H1 (cell line): ENCODE results near the gene CACNA2D3. TPM values are rescaled to one million over a fixed set of nuclear protein-coding genes. Genes with fewer than 3 reads are reported as not detected.

Experiments
- CTCF ChIA-PET: fragments of 300-600 bp; sonication (Branson Sonifier 250); formaldehyde crosslinking; loops from one replicate; lab custom pipeline; 2021; ENCODE audit not compliant: partially characterized antibody; lab: Charles Lee
- POLR2A ChIA-PET: fragments of 300-600 bp; sonication (Branson Sonifier 250); formaldehyde crosslinking; loops from one replicate; lab custom pipeline; 2021; ENCODE audit warnings: inconsistent platforms; ENCODE audit not compliant: partially characterized antibody; lab: Charles Lee
- DNase-seq, 2 experiments: peaks; one replicate each; pipeline versions ENCODE4 v3.0.0 to v3.0.0-alpha.2; 2010 to 2022; ENCODE audit warnings: low spot score in 2 of 2, low read depth in 1 of 2, mixed read lengths in 1 of 2
- FAIRE-seq: peaks from 2 replicates; lab custom pipeline; 2011; peaks lifted over from hg19 to GRCh38; lab: Jason Lieb, UNC
- H2AFZ ChIP-seq: 2 replicates; pipeline ENCODE4 v1.8.1; 2012; ENCODE audit warnings: low read length, inconsistent platforms
- H2AK5ac ChIP-seq: 2 replicates; pipeline ENCODE4 v1.6.1; 2013; ENCODE audit warnings: low read depth, low read length
- H2BK120ac ChIP-seq: replicated peaks from 2 replicates; pipeline ENCODE3; 2013; ENCODE audit warnings: low read depth, low read length, inconsistent platforms
- H2BK12ac ChIP-seq: 2 replicates; pipeline ENCODE4 v1.6.1; 2013; ENCODE audit warnings: low read depth, low read length
- H2BK15ac ChIP-seq: 2 replicates; pipeline ENCODE4 v1.6.1; 2013; ENCODE audit warnings: low read length
- H2BK20ac ChIP-seq: 2 replicates; pipeline ENCODE4 v1.6.1; 2013; ENCODE audit warnings: low read length
- H2BK5ac ChIP-seq: 2 replicates; pipeline ENCODE4 v1.6.1; 2013; ENCODE audit warnings: low read depth, low read length
- H3K14ac ChIP-seq: 2 replicates; pipeline ENCODE4 v1.6.1; 2013; ENCODE audit warnings: inconsistent platforms; ENCODE audit not compliant: insufficient read length
- H3K18ac ChIP-seq: 2 replicates; pipeline ENCODE4 v1.6.1; 2013; ENCODE audit warnings: low read length; ENCODE audit errors: extremely low read depth
- H3K23ac ChIP-seq: 2 replicates; pipeline ENCODE4 v1.6.1; 2013; ENCODE audit warnings: inconsistent platforms; ENCODE audit not compliant: insufficient read length
- H3K23me2 ChIP-seq: 2 replicates; pipeline ENCODE4 v1.6.1; 2013; ENCODE audit warnings: low read depth, low read length
- H3K27ac ChIP-seq: 2 replicates; pipeline ENCODE4 v1.6.1; 2011; ENCODE audit warnings: low read depth, low read length, inconsistent platforms
- H3K27me3 ChIP-seq, 4 experiments: replicated peaks in 1 of 4; 1 replicate in 1 of 4; 2 replicates in 3 of 4; pipeline versions ENCODE4 v1.6.1 to v1.8.1; 2011 to 2013; ENCODE audit warnings: low read length in 3 of 4, mild to moderate bottlenecking in 3 of 4, inconsistent platforms in 2 of 4, mixed read lengths in 2 of 4, moderate library complexity in 1 of 4; ENCODE audit not compliant: control insufficient read depth in 3 of 4, insufficient read depth in 3 of 4; ENCODE audit errors: extremely low read depth in 1 of 4
- H3K36me3 ChIP-seq, 4 experiments: 2 replicates each; pipeline versions ENCODE4 v1.6.1 to v1.8.1; 2011 to 2013; ENCODE audit warnings: mild to moderate bottlenecking in 4 of 4, low read length in 3 of 4, moderate library complexity in 2 of 4, control low read depth in 1 of 4, inconsistent platforms in 1 of 4; ENCODE audit not compliant: insufficient read depth in 4 of 4, control insufficient read depth in 2 of 4
- H3K4ac ChIP-seq: replicated peaks from 2 replicates; pipeline ENCODE3; 2013; ENCODE audit warnings: low read length, low read depth, mixed read lengths, inconsistent platforms; ENCODE audit not compliant: insufficient read length
- H3K4me1 ChIP-seq, 4 experiments: replicated peaks in 1 of 4; 1 replicate in 1 of 4; 2 replicates in 3 of 4; pipeline versions ENCODE4 v1.6.1 to v1.8.1; 2011 to 2013; ENCODE audit warnings: low read length in 3 of 4, inconsistent platforms in 2 of 4, mixed read lengths in 1 of 4; ENCODE audit not compliant: insufficient read depth in 4 of 4, control insufficient read depth in 3 of 4
- H3K4me2 ChIP-seq, 2 experiments: 2 replicates each; pipeline versions ENCODE4 v1.6.1 to v1.8.1; 2011 to 2013; ENCODE audit warnings: low read depth in 2 of 2, low read length in 2 of 2, control low read depth in 1 of 2, inconsistent platforms in 1 of 2, mild to moderate bottlenecking in 1 of 2; ENCODE audit not compliant: insufficient read depth in 1 of 2
- H3K4me3 ChIP-seq, 4 experiments: fragments of 200-600, 300-600 bp in 1 of 4; sonication (generic), shearing (Covaris generic), sonication (Bioruptor Twin) in 1 of 4; 2 replicates each; pipeline versions ENCODE4 v1.5.1 to v1.8.1; 2011 to 2016; ENCODE audit warnings: low read length in 4 of 4, low read depth in 3 of 4, control low read depth in 2 of 4, inconsistent platforms in 2 of 4, mild to moderate bottlenecking in 2 of 4, mixed read lengths in 1 of 4, moderate library complexity in 1 of 4; ENCODE audit not compliant: insufficient read depth in 2 of 4; ENCODE audit errors: extremely low read depth in 1 of 4
- H3K56ac ChIP-seq: replicated peaks from 2 replicates; pipeline ENCODE3; 2013; ENCODE audit warnings: low read depth, mild to moderate bottlenecking, mixed read lengths, low read length, inconsistent platforms; ENCODE audit not compliant: insufficient read length
- H3K79me1 ChIP-seq: 2 replicates; pipeline ENCODE4 v1.6.1; 2013; ENCODE audit warnings: low read depth, low read length, control low read depth
- H3K79me2 ChIP-seq, 2 experiments: 2 replicates each; pipeline versions ENCODE4 v1.6.1 to v1.8.1; 2012 to 2013; ENCODE audit warnings: low read length in 2 of 2, mild to moderate bottlenecking in 2 of 2, inconsistent platforms in 1 of 2; ENCODE audit not compliant: insufficient read depth in 2 of 2, control insufficient read depth in 1 of 2
- H3K9ac ChIP-seq, 4 experiments: replicated peaks in 1 of 4; 1 replicate in 1 of 4; 2 replicates in 3 of 4; pipeline versions ENCODE4 v1.6.1 to v1.8.1; 2011 to 2013; ENCODE audit warnings: low read depth in 3 of 4, low read length in 3 of 4, control low read depth in 2 of 4, mild to moderate bottlenecking in 2 of 4, moderate library complexity in 2 of 4, inconsistent platforms in 1 of 4; ENCODE audit errors: extremely low read depth in 1 of 4
- H3K9me3 ChIP-seq, 2 experiments: 2 replicates each; pipeline versions ENCODE4 v1.6.1 to v1.8.1; 2012 to 2013; ENCODE audit warnings: mild to moderate bottlenecking in 2 of 2, moderate library complexity in 2 of 2, control low read depth in 1 of 2, inconsistent platforms in 1 of 2, low read depth in 1 of 2, low read length in 1 of 2, mixed read lengths in 1 of 2; ENCODE audit not compliant: insufficient read depth in 2 of 2
- H4K20me1 ChIP-seq, 2 experiments: replicated peaks in 1 of 2; 2 replicates each; pipeline versions ENCODE3 to v1.8.1; 2011 to 2013; ENCODE audit warnings: inconsistent platforms in 2 of 2, low read length in 2 of 2, mild to moderate bottlenecking in 1 of 2; ENCODE audit not compliant: insufficient read depth in 2 of 2, control insufficient read depth in 1 of 2
- H4K5ac ChIP-seq: 2 replicates; pipeline ENCODE4 v1.6.1; 2013; ENCODE audit warnings: low read length, low read depth, mixed read lengths, inconsistent platforms; ENCODE audit not compliant: insufficient read length
- H4K8ac ChIP-seq: 2 replicates; pipeline ENCODE4 v1.8.0; 2013; ENCODE audit warnings: mild to moderate bottlenecking, moderate library complexity, low read length, inconsistent platforms; ENCODE audit not compliant: insufficient read depth; ENCODE audit errors: extremely low read depth
- H4K91ac ChIP-seq: replicated peaks from 2 replicates; pipeline ENCODE3; 2013; ENCODE audit warnings: low read length, mixed read lengths, inconsistent platforms; ENCODE audit not compliant: insufficient read length
- ASH2L ChIP-seq: fragments of 200-600, 300-600 bp; sonication (generic); IDR thresholded peaks from one replicate; pipeline ENCODE4 v1.7.1; 2017; ENCODE audit warnings: low read length
- CTCF ChIP-seq, 3 experiments: IDR thresholded peaks; 1 replicate in 2 of 3; 2 replicates in 1 of 3; pipeline versions ENCODE4 v1.5.1 to v1.6.1; 2011; ENCODE audit warnings: low read length in 3 of 3, mild to moderate bottlenecking in 3 of 3, inconsistent platforms in 2 of 3, low read depth in 1 of 3, moderate library complexity in 1 of 3; ENCODE audit not compliant: insufficient read depth in 1 of 3; ENCODE audit errors: control extremely low read depth in 1 of 3
- RAD21 ChIP-seq, 2 experiments: IDR thresholded peaks in 1 of 2; conservative IDR thresholded peaks in 1 of 2; 2 replicates each; pipeline ENCODE4 v1.6.1; 2011; ENCODE audit warnings: low read depth in 2 of 2, low read length in 2 of 2, improper control_type of control experiment in 1 of 2, inconsistent platforms in 1 of 2, mild to moderate bottlenecking in 1 of 2, moderate library complexity in 1 of 2
- TEAD4 ChIP-seq: IDR thresholded peaks from 2 replicates; pipeline ENCODE4 v1.6.1; 2012; ENCODE audit warnings: low read depth, low read length, inconsistent platforms, mixed read lengths
- WGBS, 2 experiments: shearing (Covaris generic) in 1 of 2; methylation state at CpG; one replicate each; pipeline versions ENCODE4 v1.1.6 to v1.1.7; 2013 to 2015; ENCODE audit warnings: low lambda C conversion rate in 2 of 2, mixed read lengths in 2 of 2, inconsistent platforms in 1 of 2, low coverage in 1 of 2, missing lambda C conversion rate in 1 of 2; ENCODE audit not compliant: insufficient replicate concordance in 2 of 2, insufficient coverage in 1 of 2, insufficient read length in 1 of 2; ENCODE audit errors: extremely low coverage in 1 of 2, missing lambda C conversion rate in 1 of 2; 5-methylcytosine and 5-hydroxymethylcytosine counted together
- polyA plus RNA-seq, 7 experiments: library from polyadenylated mRNA; depleted of rRNA in 3 of 7; stranded (reverse) in 5 of 7; unstranded in 2 of 7; fragments of >200 nt in 5 of 7; fragments of 200-250 nt in 2 of 7; gene quantifications; 1 replicate in 5 of 7; 2 replicates in 1 of 7; 4 replicates in 1 of 7; pipeline versions ENCODE4 v1.2.1 to v1.2.3, GENCODE V29; 2011 to 2013; ENCODE audit warnings: missing spikeins in 2 of 7, mixed read lengths in 2 of 7
- total RNA-seq: library from RNA; stranded (reverse); fragmentation: NEBNext Ultra II Directional; extraction: Animal tissue kit (Norgen Biotek cat#: 25700); gene quantifications from 2 replicates; pipeline ENCODE4 v1.2.1, GENCODE V29; 2021

CACNA2D3 gene
- total and polyA plus RNA-seq, 2 of the 8 experiments (the other 6 are each of a cell fraction or from before 2014, with no cell fraction given) = 1.5 to 1.8 TPM

GRCh38 chr3:54433846-54434245 lies 311.5 kb downstream of the CACNA2D3 start:
- Histone ChIP-seq H3K79me2 (no peaks in the 10 kb centered on the region), H2BK12ac (no peak overlapping the region), H3K9ac (no peak overlapping the region), H3K36me3 (no peaks in the 10 kb centered on the region), H3K23me2 (no peaks in the 10 kb centered on the region), H2BK5ac (no peak overlapping the region), H3K4me1 (0 out of 7 replicates have a peak, but pooled peaks cover 0 to 1% (median 0%) of the 10 kb centered on the region in 4 experiments), H3K27ac (no peak overlapping the region), H2AFZ (no peak overlapping the region), H4K91ac (no peak overlapping the region), H3K56ac (no peak overlapping the region), H3K18ac (no peak overlapping the region), H4K5ac (no peak overlapping the region), H2BK120ac (no peak overlapping the region), H3K4me2 (no peak overlapping the region; a peak in 1 of 4 replicates), H3K9me3 (no peaks in the 10 kb centered on the region), H2BK20ac (no peak overlapping the region), H3K14ac (no peak overlapping the region), H2AK5ac (no peak overlapping the region)
- POLR2A ChIA-PET = interaction anchor here (1.1 to 1.5 kb wide), 3 partner anchors 195 to 207 kb away, joined by 3 to 7 read pairs (median 4); no protein-coding TSS in a partner anchor
- 26% methylated on average over 6 of the region's 6 CpGs; no CpG with 5 or more reads in 1 of the 2 experiments for WGBS, 2 experiments
- FAIRE-seq = peak; percentile 96
- TF ChIP-seq TEAD4 (0 out of 2 replicates have a peak, but pooled peaks have one; percentile 24), ASH2L (no peak), CTCF (IDR thresholded peaks at IDR 0.05; ENCODE audit: control extremely low read depth in 1 of 3, insufficient read depth in 1 of 3, low read depth in 1 of 3, low read length in 3 of 3) (peak; percentile 87 to 99 (median 98)), RAD21 (IDR thresholded peaks at IDR 0.05 in 1 of 2, conservative IDR thresholded peaks at IDR 0.05 in 1 of 2; ENCODE audit: low read depth in 2 of 2, low read length in 2 of 2) (peak; percentile 79 to 88)
- TF ChIP-seq, all 59 proteins: peak for 3
- Histone ChIP-seq H2BK15ac (no peak overlapping the region), H3K27me3 (no peaks in the 10 kb centered on the region), H4K20me1 (no peaks in the 10 kb centered on the region), H3K79me1 (no peaks in the 10 kb centered on the region), H4K8ac (no peak overlapping the region), H3K4ac (no peak overlapping the region), H3K4me3 (no peak overlapping the region), H3K23ac (no peak overlapping the region)
- CTCF ChIA-PET = interaction anchor here (0.5 to 3.4 kb wide), 52 partner anchors 9 to 839 kb away, joined by 3 to 36 read pairs (median 4); no protein-coding TSS in a partner anchor
- DNase-seq = peak; percentile 59 to 69
